HEK293 (cell line): ENCODE measurements around the gene PLCG2.

Experiments
- CTCF ChIA-PET: fragments of 350-600 bp; formaldehyde crosslinking; extraction: SDS; loops from one replicate; lab custom pipeline; 2021; ENCODE audit warnings: antibody characterized with exemption; lab: Yijun Ruan, JAX
- POLR2A ChIA-PET: fragments of 300-600 bp; formaldehyde crosslinking; extraction: SDS; loops from one replicate; lab custom pipeline; 2020; ENCODE audit warnings: antibody characterized with exemption, inconsistent platforms; lab: Yijun Ruan, JAX
- H3K27ac ChIP-seq: fragments of 200-500 bp; sonication (Bioruptor generic); 2 replicates; pipeline ENCODE4 v1.5.1; 2014; ENCODE audit warnings: low read depth, low read length, control low read depth, inconsistent platforms; ENCODE audit errors: extremely low read depth
- H3K36me3 ChIP-seq, 2 experiments: fragments of 200-500 bp in 1 of 2; sonication (Bioruptor generic) in 1 of 2; 1 replicate in 1 of 2; 2 replicates in 1 of 2; pipeline ENCODE4 v1.5.1; 2014 to 2017; ENCODE audit warnings: inconsistent platforms in 2 of 2, low read length in 2 of 2; ENCODE audit not compliant: control insufficient read depth in 2 of 2, insufficient read depth in 1 of 2
- H3K4me1 ChIP-seq: fragments of 200-500 bp; sonication (Bioruptor generic); 2 replicates; pipeline ENCODE4 v1.5.1; 2014; ENCODE audit warnings: mild to moderate bottlenecking, low read length, inconsistent platforms; ENCODE audit not compliant: control insufficient read depth, insufficient read depth
- H3K4me3 ChIP-seq: 2 replicates; pipeline ENCODE4 v1.5.1; 2011; ENCODE audit warnings: low read depth, mild to moderate bottlenecking, control low read depth, low read length, moderate library complexity
- H3K9me3 ChIP-seq: fragments of 200-500 bp; sonication (Bioruptor generic); 2 replicates; pipeline ENCODE4 v1.5.1; 2014; ENCODE audit warnings: low read depth, low read length, inconsistent platforms; ENCODE audit not compliant: control insufficient read depth, insufficient read depth
- BCL6B ChIP-seq: fragments of 450-650 bp; formaldehyde crosslinking; IDR thresholded peaks from 2 replicates; pipeline ENCODE4 v1.5.1; 2017; ENCODE audit warnings: missing biosample characterization, missing genetic modification characterization
- PRDM1 ChIP-seq: fragments of 450-650 bp; formaldehyde crosslinking; IDR thresholded peaks from 2 replicates; pipeline ENCODE4; 2016; ENCODE audit warnings: missing biosample characterization, missing genetic modification characterization
- PRDM10 ChIP-seq: fragments of 450-650 bp; formaldehyde crosslinking; IDR thresholded peaks from 2 replicates; pipeline ENCODE4 v1.5.1; 2016; ENCODE audit warnings: missing biosample characterization, missing genetic modification characterization
- SP2 ChIP-seq: fragments of 450-650 bp; formaldehyde crosslinking; IDR thresholded peaks from 2 replicates; pipeline ENCODE4 v1.5.1; 2016; ENCODE audit warnings: missing biosample characterization, missing genetic modification characterization
- TRIM28 ChIP-seq: IDR thresholded peaks from 2 replicates; pipeline ENCODE4 v1.6.1; 2011; ENCODE audit warnings: low read length, control low read depth, borderline replicate concordance
- YY2 ChIP-seq: fragments of 450-650 bp; formaldehyde crosslinking; IDR thresholded peaks from 2 replicates; pipeline ENCODE4 v1.5.1; 2016; ENCODE audit warnings: missing biosample characterization, missing genetic modification characterization
- ZBTB8A ChIP-seq: fragments of 450-650 bp; formaldehyde crosslinking; IDR thresholded peaks from 2 replicates; pipeline ENCODE4 v1.5.1; 2016; ENCODE audit warnings: missing biosample characterization, missing genetic modification characterization
- ZIC2 ChIP-seq: fragments of 450-650 bp; formaldehyde crosslinking; IDR thresholded peaks from 2 replicates; pipeline ENCODE4 v1.5.1; 2016; ENCODE audit warnings: missing biosample characterization, missing genetic modification characterization
- ZNF146 ChIP-seq: fragments of 450-650 bp; formaldehyde crosslinking; IDR thresholded peaks from 2 replicates; pipeline ENCODE4 v1.5.1; 2016; ENCODE audit warnings: missing biosample characterization, missing genetic modification characterization
- ZNF23 ChIP-seq: fragments of 450-650 bp; formaldehyde crosslinking; IDR thresholded peaks from 2 replicates; pipeline ENCODE4 v1.5.1; 2016; ENCODE audit warnings: missing biosample characterization, missing genetic modification characterization, borderline replicate concordance
- ZNF311 ChIP-seq: fragments of 450-650 bp; formaldehyde crosslinking; IDR thresholded peaks from 2 replicates; pipeline ENCODE4 v1.5.1; 2017; ENCODE audit warnings: missing biosample characterization, missing genetic modification characterization, borderline replicate concordance
- ZNF558 ChIP-seq: fragments of 450-650 bp; formaldehyde crosslinking; IDR thresholded peaks from 2 replicates; pipeline ENCODE4 v1.5.1; 2016; ENCODE audit warnings: missing biosample characterization, missing genetic modification characterization
- ZNF580 ChIP-seq: fragments of 450-650 bp; formaldehyde crosslinking; IDR thresholded peaks from 2 replicates; pipeline ENCODE4 v1.5.1; 2016; ENCODE audit warnings: missing biosample characterization, missing genetic modification characterization
- ZNF664 ChIP-seq: fragments of 450-650 bp; formaldehyde crosslinking; IDR thresholded peaks from 2 replicates; pipeline ENCODE4 v1.5.1; 2016; ENCODE audit warnings: missing biosample characterization, missing genetic modification characterization
- ZNF692 ChIP-seq: fragments of 450-650 bp; formaldehyde crosslinking; IDR thresholded peaks from 2 replicates; pipeline ENCODE4 v1.5.1; 2016; ENCODE audit warnings: missing biosample characterization, missing genetic modification characterization
- ZNF768 ChIP-seq: fragments of 450-650 bp; formaldehyde crosslinking; IDR thresholded peaks from 2 replicates; pipeline ENCODE4 v1.5.1; 2018; ENCODE audit warnings: missing biosample characterization, mild to moderate bottlenecking, missing genetic modification characterization
- ZNF830 ChIP-seq: fragments of 450-650 bp; IDR thresholded peaks from 2 replicates; pipeline ENCODE4 v1.5.0; 2018; ENCODE audit warnings: missing biosample characterization, missing genetic modification characterization, low read depth, mild to moderate bottlenecking, moderate library complexity

Gene PLCG2

GRCh38 chr16:81843683-81844082 lies 64.6 kb downstream of the PLCG2 start:
- H3K9me3 ChIP-seq, result no peaks in the 10 kb centered on the region
- H3K4me3 ChIP-seq, result no peak overlapping the region
- no peak overlapping the region for H3K27ac ChIP-seq
- no peaks in the 10 kb centered on the region for H3K4me1 ChIP-seq
- ChIA-PET POLR2A (no interaction called here), CTCF (no interaction called here)
- no peak for TF ChIP-seq ZIC2 (tag by site-specific recombination)
- TF ChIP-seq PRDM1, result peak; percentile 81
- no peaks in the 10 kb centered on the region for H3K36me3 ChIP-seq

GRCh38 chr16:81846105-81846504 lies 67.0 kb downstream of the PLCG2 start:
- TF ChIP-seq SP2 (no peak), ZNF830 (no peak), ZNF664 (tag by site-specific recombination) (no peak), ZBTB8A (tag by site-specific recombination) (no peak), YY2 (tag by site-specific recombination) (no peak), ZNF146 (tag by site-specific recombination) (no peak), ZNF23 (tag by site-specific recombination) (no peak), TRIM28 (no peak), ZNF768 (tag by site-specific recombination) (no peak), ZNF311 (tag by site-specific recombination) (no peak), ZNF580 (tag by site-specific recombination) (no peak)
- Histone ChIP-seq H3K9me3 (no peaks in the 10 kb centered on the region), H3K27ac (no peak overlapping the region), H3K36me3 (no peaks in the 10 kb centered on the region), H3K4me1 (peaks cover 12% of the 10 kb centered on the region), H3K4me3 (no peak overlapping the region)
- CTCF ChIA-PET, result interaction anchor here (0.7 kb wide), 1 partner anchor 262 kb away, joined by 3 read pairs; no protein-coding TSS in a partner anchor
- POLR2A ChIA-PET, result no interaction called here

GRCh38 chr16:81848306-81848853 lies 69.3 kb downstream of the PLCG2 start:
- TF ChIP-seq BCL6B (tag by site-specific recombination), result peak; percentile 85
- TF ChIP-seq ZNF558, result no peak
- peak; percentile 61; the same call in 1 of the 2 replicates for TF ChIP-seq ZNF692 (tag by site-specific recombination)
- TF ChIP-seq PRDM10, result peak; percentile 89
- H3K4me3 ChIP-seq, result no peak overlapping the region
- no peak overlapping the region for H3K27ac ChIP-seq
- POLR2A ChIA-PET, result no interaction called here
- CTCF ChIA-PET, result interaction anchor here (0.6 to 1.3 kb wide), 2 partner anchors 22 to 38 kb away, joined by 3 to 9 read pairs; no protein-coding TSS in a partner anchor
- H3K9me3 ChIP-seq, result no peaks in the 10 kb centered on the region
- H3K4me1 ChIP-seq, result peaks cover 12% of the 10 kb centered on the region
- no peaks in the 10 kb centered on the region for H3K36me3 ChIP-seq
